ENCODE measurements around the gene PSMG1. TPM values are rescaled to one million over a fixed set of nuclear protein-coding genes. Genes with fewer than 3 reads are reported as not detected.
A peak's percentile ranks its signal among the peaks of the same experiment; 100 is the strongest.

PSMG1 gene
- total RNA-seq, 1 experiment from 2014 or later = 100 TPM

DNA sequence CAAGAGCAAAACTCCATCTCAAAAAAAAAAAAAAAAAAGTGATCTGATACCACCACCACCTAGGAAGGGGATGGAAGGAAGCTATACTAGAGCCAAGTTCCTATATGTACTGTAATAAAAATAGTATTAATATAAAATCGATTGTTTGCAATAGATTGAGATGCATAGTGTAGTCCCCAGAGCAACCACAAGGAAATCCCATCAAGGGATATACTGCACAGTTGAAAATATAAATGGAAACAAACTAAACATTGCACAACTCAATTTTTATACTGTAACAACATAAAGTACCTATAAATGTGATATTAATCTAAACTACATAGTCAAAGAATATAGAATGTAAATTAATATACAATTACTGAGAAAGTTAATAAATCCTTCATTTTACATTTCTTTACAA lies 20.9 kb upstream of the PSMG1 start:
- peaks cover 69% of the 10 kb centered on the region for H3K36me3 ChIP-seq
- DNase-seq (ENCODE audit: low read depth in 1 of 2, low spot score in 2 of 2) = no peak
- no peaks in the 10 kb centered on the region for H3K9me3 ChIP-seq (replicated peaks)
- H3K4me3 ChIP-seq = no peak overlapping the region
- no peaks in the 10 kb centered on the region for H3K4me1 ChIP-seq (replicated peaks)
- H3K27ac ChIP-seq = no peak overlapping the region
- H3K27me3 ChIP-seq (replicated peaks) = no peaks in the 10 kb centered on the region

DNA sequence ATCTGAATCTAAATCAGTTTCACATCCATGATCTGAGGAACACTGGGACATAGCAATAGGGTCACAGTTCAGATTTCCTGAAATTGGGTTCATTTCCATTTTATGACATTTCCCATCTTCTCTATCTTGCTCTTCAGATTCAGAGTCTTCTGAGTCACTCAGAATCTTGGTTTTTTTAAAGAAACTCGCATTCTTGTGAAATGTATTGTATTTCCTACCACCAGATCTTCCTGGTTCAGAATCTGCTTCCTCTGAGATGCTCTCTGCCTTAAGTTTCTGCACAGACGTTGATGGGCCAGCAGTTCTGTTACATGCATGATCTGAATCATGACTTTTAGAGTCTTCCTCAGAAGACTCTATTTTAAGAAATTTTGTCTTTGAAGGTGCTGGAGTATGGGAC lies 15.5 kb upstream of the PSMG1 start:
- Histone ChIP-seq H3K4me3 (no peak overlapping the region), H3K4me1 (replicated peaks) (no peaks in the 10 kb centered on the region), H3K36me3 (peaks cover 72% of the 10 kb centered on the region), H3K27me3 (replicated peaks) (no peaks in the 10 kb centered on the region), H3K27ac (no peak overlapping the region), H3K9me3 (replicated peaks) (no peaks in the 10 kb centered on the region)
- DNase-seq (ENCODE audit: low read depth in 1 of 2, low spot score in 2 of 2) = no peak

DNA sequence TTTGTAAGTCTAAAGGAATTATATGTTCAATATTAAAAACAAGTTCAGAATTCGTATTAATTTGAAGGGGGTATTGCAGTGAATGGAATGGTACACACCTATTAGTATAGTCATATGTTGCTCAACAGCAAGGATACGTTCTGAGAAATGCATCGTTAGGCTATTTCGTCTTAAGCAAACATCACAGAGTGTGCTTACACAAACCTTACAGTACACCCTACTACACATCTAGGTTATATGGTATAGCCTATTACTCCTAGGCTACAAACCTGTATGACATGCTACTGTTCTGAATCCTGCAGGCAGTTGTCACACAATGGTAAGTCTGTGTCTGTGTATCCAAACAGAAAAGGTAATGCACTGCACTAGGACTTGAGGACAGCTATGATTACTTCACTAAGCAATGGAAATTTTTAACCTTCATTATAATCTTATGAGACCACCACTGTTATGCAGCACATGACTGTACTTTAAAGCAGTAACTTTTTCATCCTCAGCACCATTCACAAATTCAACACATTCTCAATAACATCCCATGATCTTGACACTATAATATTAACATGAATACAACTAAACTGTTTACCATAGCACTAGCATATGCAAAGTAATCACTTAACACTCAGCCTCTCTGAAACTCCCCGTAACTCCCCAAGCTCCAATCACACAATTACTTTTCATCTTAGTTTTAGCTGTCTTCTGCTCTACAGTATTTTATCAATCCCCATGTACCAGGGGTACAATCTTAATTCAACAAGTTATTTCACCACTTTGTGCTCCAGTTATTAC lies 14.4 kb upstream of the PSMG1 start:
- Histone ChIP-seq H3K27ac (no peak overlapping the region), H3K36me3 (peaks cover 66% of the 10 kb centered on the region), H3K4me1 (replicated peaks) (no peaks in the 10 kb centered on the region), H3K9me3 (replicated peaks) (no peaks in the 10 kb centered on the region), H3K27me3 (replicated peaks) (no peaks in the 10 kb centered on the region), H3K4me3 (no peak overlapping the region)
- no peak for DNase-seq (ENCODE audit: low read depth in 1 of 2, low spot score in 2 of 2)

GRCh38 chr21:39196838-39197237 lies 13.6 kb upstream of the PSMG1 start:
- no peak for DNase-seq (ENCODE audit: low read depth in 1 of 2, low spot score in 2 of 2)
- H3K4me3 ChIP-seq = no peak overlapping the region
- peaks cover 58% of the 10 kb centered on the region for H3K36me3 ChIP-seq
- no peaks in the 10 kb centered on the region for H3K4me1 ChIP-seq (replicated peaks)
- H3K27ac ChIP-seq = no peak overlapping the region
- no peaks in the 10 kb centered on the region for H3K27me3 ChIP-seq (replicated peaks)
- H3K9me3 ChIP-seq (replicated peaks) = no peaks in the 10 kb centered on the region

DNA sequence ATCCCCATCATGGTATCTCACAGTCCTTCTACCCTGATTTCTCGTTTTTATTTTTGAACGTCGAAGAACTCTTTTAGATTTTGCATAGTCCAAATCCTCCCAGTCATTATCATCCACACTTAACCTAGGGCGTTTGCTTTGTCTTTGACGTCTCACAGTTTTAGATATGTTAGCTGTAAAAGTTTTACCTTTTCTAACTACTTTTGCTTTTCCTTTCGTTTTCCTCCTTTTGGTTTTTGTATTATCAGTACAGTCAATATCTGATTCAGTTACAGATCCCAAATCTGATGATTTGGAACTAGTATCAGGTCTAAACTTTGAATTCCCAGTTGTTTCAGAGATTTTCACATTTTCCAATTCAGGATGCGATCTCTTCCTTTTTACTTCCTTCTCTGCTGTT lies 13.1 kb upstream of the PSMG1 start:
- H3K4me1 ChIP-seq (replicated peaks) = no peaks in the 10 kb centered on the region
- H3K27ac ChIP-seq = no peak overlapping the region
- H3K9me3 ChIP-seq (replicated peaks) = no peaks in the 10 kb centered on the region
- peaks cover 53% of the 10 kb centered on the region for H3K36me3 ChIP-seq
- no peak for DNase-seq (ENCODE audit: low read depth in 1 of 2, low spot score in 2 of 2)
- no peaks in the 10 kb centered on the region for H3K27me3 ChIP-seq (replicated peaks)
- no peak overlapping the region for H3K4me3 ChIP-seq

GRCh38 chr21:39193380-39193779 lies 10.1 kb upstream of the PSMG1 start:
- peaks cover 27% of the 10 kb centered on the region for H3K36me3 ChIP-seq

GRCh38 chr21:39189857-39190604 lies 6.8 kb upstream of the PSMG1 start:
- no peaks in the 10 kb centered on the region for H3K27me3 ChIP-seq (replicated peaks)
- H3K27ac ChIP-seq = no peak overlapping the region
- H3K4me3 ChIP-seq = no peak overlapping the region
- H3K9me3 ChIP-seq (replicated peaks) = no peaks in the 10 kb centered on the region
- no peaks in the 10 kb centered on the region for H3K4me1 ChIP-seq (replicated peaks)
- H3K36me3 ChIP-seq = no peaks in the 10 kb centered on the region; the same call in 1 of the 2 replicates
- no peak for DNase-seq (ENCODE audit: low read depth in 1 of 2, low spot score in 2 of 2)

More at GRCh38 chr21:39193380-39193779, 10.1 kb upstream of the PSMG1 start:
- Histone ChIP-seq H3K4me1 (replicated peaks) (no peaks in the 10 kb centered on the region), H3K27ac (no peak overlapping the region), H3K9me3 (replicated peaks) (no peaks in the 10 kb centered on the region), H3K4me3 (no peak overlapping the region), H3K27me3 (replicated peaks) (no peaks in the 10 kb centered on the region)
- DNase-seq (ENCODE audit: low read depth in 1 of 2, low spot score in 2 of 2) = no peak

GRCh38 chr21:39188521-39189139 lies 5.4 kb upstream of the PSMG1 start:
- no peaks in the 10 kb centered on the region for H3K27me3 ChIP-seq (replicated peaks)
- no peaks in the 10 kb centered on the region; the same call in 1 of the 2 replicates for H3K4me1 ChIP-seq (replicated peaks)
- no peak overlapping the region for H3K4me3 ChIP-seq
- DNase-seq (ENCODE audit: low read depth in 1 of 2, low spot score in 2 of 2) = no peak
- no peaks in the 10 kb centered on the region for H3K36me3 ChIP-seq
- H3K9me3 ChIP-seq (replicated peaks) = no peaks in the 10 kb centered on the region
- no peak overlapping the region for H3K27ac ChIP-seq

DNA sequence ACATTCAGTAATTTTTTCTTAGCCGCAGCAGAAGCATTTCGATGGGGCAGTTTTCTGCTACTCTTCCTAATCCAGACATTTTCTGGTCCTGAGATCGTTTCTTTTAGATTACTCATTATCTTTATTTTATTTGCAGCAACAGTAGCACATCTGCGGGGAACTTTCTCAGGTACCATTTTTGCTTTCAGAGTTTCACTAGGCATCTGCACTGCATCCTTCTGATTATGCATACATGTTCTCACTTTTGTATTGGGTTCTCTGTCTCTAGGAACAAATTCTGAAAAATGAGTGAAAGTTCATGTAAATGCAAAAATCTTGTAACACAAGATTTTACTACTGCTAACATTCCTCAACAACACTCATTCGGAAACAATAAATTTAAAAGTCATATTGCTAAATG lies 3.9 kb upstream of the PSMG1 start:
- H3K4me1 ChIP-seq (replicated peaks) = peaks cover 4% of the 10 kb centered on the region; the same call in 1 of the 2 replicates
- no peaks in the 10 kb centered on the region for H3K27me3 ChIP-seq (replicated peaks)
- DNase-seq (ENCODE audit: low read depth in 1 of 2, low spot score in 2 of 2) = no peak
- H3K4me3 ChIP-seq = no peak overlapping the region
- H3K9me3 ChIP-seq (replicated peaks) = no peaks in the 10 kb centered on the region
- peaks cover 5% of the 10 kb centered on the region for H3K36me3 ChIP-seq
- H3K27ac ChIP-seq = no peak overlapping the region

- Histone ChIP-seq H3K27me3 (replicated peaks) (no peaks in the 10 kb centered on the region), H3K36me3 (peaks cover 5% of the 10 kb centered on the region), H3K27ac (no peak overlapping the region), H3K4me3 (no peak overlapping the region), H3K4me1 (replicated peaks) (peaks cover 8% of the 10 kb centered on the region; the same call in 1 of the 2 replicates), H3K9me3 (replicated peaks) (no peaks in the 10 kb centered on the region)
- DNase-seq (ENCODE audit: low read depth in 1 of 2, low spot score in 2 of 2) = no peak
Observed at GRCh38 chr21:39186676-39187075, 3.4 kb upstream of the PSMG1 start.

GRCh38 chr21:39185157-39185556 lies 1.9 kb upstream of the PSMG1 start:
- peaks cover 15% of the 10 kb centered on the region for H3K36me3 ChIP-seq
- no peak for DNase-seq (ENCODE audit: low read depth in 1 of 2, low spot score in 2 of 2)
- no peak overlapping the region for H3K27ac ChIP-seq
- peaks cover 8% of the 10 kb centered on the region; the same call in 1 of the 2 replicates for H3K4me1 ChIP-seq (replicated peaks)
- H3K9me3 ChIP-seq (replicated peaks) = no peaks in the 10 kb centered on the region
- no peak overlapping the region for H3K4me3 ChIP-seq
- H3K27me3 ChIP-seq (replicated peaks) = no peaks in the 10 kb centered on the region

DNA sequence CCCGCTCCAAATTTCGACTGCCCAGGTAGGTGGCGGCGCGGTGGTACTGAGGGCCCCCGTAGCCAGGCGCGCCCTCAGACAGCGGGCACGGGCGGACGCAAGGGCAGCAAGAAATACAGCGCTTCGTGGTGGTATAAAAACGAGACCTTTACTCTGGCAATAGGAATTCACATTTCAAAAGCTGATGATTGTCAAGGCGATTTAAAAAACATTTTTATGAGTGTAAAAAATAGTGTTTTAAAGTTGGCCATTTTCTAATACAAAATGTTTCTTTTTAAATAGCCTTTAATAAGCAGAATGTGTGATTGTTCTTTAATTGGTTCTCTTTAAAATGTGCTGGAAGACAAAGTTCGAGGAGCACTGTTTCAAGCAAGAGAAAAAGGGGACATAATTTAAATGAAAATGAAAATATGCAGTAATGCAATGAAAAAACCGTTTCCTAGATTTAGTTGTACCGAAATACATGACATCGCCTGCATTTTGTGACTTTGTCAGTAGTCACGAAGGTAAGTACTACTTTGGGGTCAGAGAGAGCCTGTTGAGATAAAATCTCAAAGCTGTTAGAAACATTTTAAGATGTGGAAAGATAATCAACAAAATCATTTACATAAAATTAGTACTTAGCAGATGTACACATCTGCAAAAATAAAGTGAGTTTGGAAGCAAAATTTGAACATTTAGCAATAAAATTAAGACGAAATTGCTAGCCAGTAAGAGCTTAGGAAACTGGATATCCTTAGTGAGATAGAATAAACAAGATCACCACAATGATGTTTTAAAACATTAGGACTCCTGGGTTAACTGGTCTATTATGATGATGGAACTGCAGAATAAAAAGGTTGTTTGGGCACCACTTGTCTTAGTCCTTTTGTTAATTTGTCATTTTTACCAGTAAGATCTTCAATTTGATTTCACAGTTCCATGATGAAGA lies 1.1 kb upstream of the PSMG1 start:
- no peak for DNase-seq (ENCODE audit: low read depth in 1 of 2, low spot score in 2 of 2)
- Histone ChIP-seq H3K4me3 (peak overlapping the region; percentile 86), H3K36me3 (peaks cover 21% of the 10 kb centered on the region), H3K27ac (peak overlapping the region; percentile 69; the same call in 1 of the 2 replicates), H3K4me1 (replicated peaks) (peaks cover 8% of the 10 kb centered on the region; the same call in 1 of the 2 replicates), H3K9me3 (replicated peaks) (no peaks in the 10 kb centered on the region), H3K27me3 (replicated peaks) (no peaks in the 10 kb centered on the region)

All from SJSA1 (cell line).